H1 (cell line): ENCODE results near the gene FOXN4. TPM values are rescaled to one million over a fixed set of nuclear protein-coding genes. Genes with fewer than 3 reads are reported as not detected.

Experiments
- CTCF ChIA-PET: fragments of 300-600 bp; sonication (Branson Sonifier 250); formaldehyde crosslinking; loops from one replicate; lab custom pipeline; 2021; ENCODE audit not compliant: partially characterized antibody; lab: Charles Lee
- POLR2A ChIA-PET: fragments of 300-600 bp; sonication (Branson Sonifier 250); formaldehyde crosslinking; loops from one replicate; lab custom pipeline; 2021; ENCODE audit warnings: inconsistent platforms; ENCODE audit not compliant: partially characterized antibody; lab: Charles Lee
- DNase-seq, 2 experiments: peaks; one replicate each; pipeline versions ENCODE4 v3.0.0 to v3.0.0-alpha.2; 2010 to 2022; ENCODE audit warnings: low spot score in 2 of 2, low read depth in 1 of 2, mixed read lengths in 1 of 2
- FAIRE-seq: peaks from 2 replicates; lab custom pipeline; 2011; peaks lifted over from hg19 to GRCh38; lab: Jason Lieb, UNC
- H2AFZ ChIP-seq: 2 replicates; pipeline ENCODE4 v1.8.1; 2012; ENCODE audit warnings: low read length, inconsistent platforms
- H2AK5ac ChIP-seq: 2 replicates; pipeline ENCODE4 v1.6.1; 2013; ENCODE audit warnings: low read depth, low read length
- H2BK120ac ChIP-seq: replicated peaks from 2 replicates; pipeline ENCODE3; 2013; ENCODE audit warnings: low read depth, low read length, inconsistent platforms
- H2BK12ac ChIP-seq: 2 replicates; pipeline ENCODE4 v1.6.1; 2013; ENCODE audit warnings: low read depth, low read length
- H2BK15ac ChIP-seq: 2 replicates; pipeline ENCODE4 v1.6.1; 2013; ENCODE audit warnings: low read length
- H2BK20ac ChIP-seq: 2 replicates; pipeline ENCODE4 v1.6.1; 2013; ENCODE audit warnings: low read length
- H2BK5ac ChIP-seq: 2 replicates; pipeline ENCODE4 v1.6.1; 2013; ENCODE audit warnings: low read depth, low read length
- H3K14ac ChIP-seq: 2 replicates; pipeline ENCODE4 v1.6.1; 2013; ENCODE audit warnings: inconsistent platforms; ENCODE audit not compliant: insufficient read length
- H3K18ac ChIP-seq: 2 replicates; pipeline ENCODE4 v1.6.1; 2013; ENCODE audit warnings: low read length; ENCODE audit errors: extremely low read depth
- H3K23ac ChIP-seq: 2 replicates; pipeline ENCODE4 v1.6.1; 2013; ENCODE audit warnings: inconsistent platforms; ENCODE audit not compliant: insufficient read length
- H3K23me2 ChIP-seq: 2 replicates; pipeline ENCODE4 v1.6.1; 2013; ENCODE audit warnings: low read depth, low read length
- H3K27ac ChIP-seq: 2 replicates; pipeline ENCODE4 v1.6.1; 2011; ENCODE audit warnings: low read depth, low read length, inconsistent platforms
- H3K27me3 ChIP-seq, 4 experiments: replicated peaks in 1 of 4; 1 replicate in 1 of 4; 2 replicates in 3 of 4; pipeline versions ENCODE4 v1.6.1 to v1.8.1; 2011 to 2013; ENCODE audit warnings: low read length in 3 of 4, mild to moderate bottlenecking in 3 of 4, inconsistent platforms in 2 of 4, mixed read lengths in 2 of 4, moderate library complexity in 1 of 4; ENCODE audit not compliant: control insufficient read depth in 3 of 4, insufficient read depth in 3 of 4; ENCODE audit errors: extremely low read depth in 1 of 4
- H3K36me3 ChIP-seq, 4 experiments: 2 replicates each; pipeline versions ENCODE4 v1.6.1 to v1.8.1; 2011 to 2013; ENCODE audit warnings: mild to moderate bottlenecking in 4 of 4, low read length in 3 of 4, moderate library complexity in 2 of 4, control low read depth in 1 of 4, inconsistent platforms in 1 of 4; ENCODE audit not compliant: insufficient read depth in 4 of 4, control insufficient read depth in 2 of 4
- H3K4ac ChIP-seq: replicated peaks from 2 replicates; pipeline ENCODE3; 2013; ENCODE audit warnings: low read length, low read depth, mixed read lengths, inconsistent platforms; ENCODE audit not compliant: insufficient read length
- H3K4me1 ChIP-seq, 4 experiments: replicated peaks in 1 of 4; 1 replicate in 1 of 4; 2 replicates in 3 of 4; pipeline versions ENCODE4 v1.6.1 to v1.8.1; 2011 to 2013; ENCODE audit warnings: low read length in 3 of 4, inconsistent platforms in 2 of 4, mixed read lengths in 1 of 4; ENCODE audit not compliant: insufficient read depth in 4 of 4, control insufficient read depth in 3 of 4
- H3K4me2 ChIP-seq, 2 experiments: 2 replicates each; pipeline versions ENCODE4 v1.6.1 to v1.8.1; 2011 to 2013; ENCODE audit warnings: low read depth in 2 of 2, low read length in 2 of 2, control low read depth in 1 of 2, inconsistent platforms in 1 of 2, mild to moderate bottlenecking in 1 of 2; ENCODE audit not compliant: insufficient read depth in 1 of 2
- H3K4me3 ChIP-seq, 4 experiments: fragments of 200-600, 300-600 bp in 1 of 4; sonication (generic), shearing (Covaris generic), sonication (Bioruptor Twin) in 1 of 4; 2 replicates each; pipeline versions ENCODE4 v1.5.1 to v1.8.1; 2011 to 2016; ENCODE audit warnings: low read length in 4 of 4, low read depth in 3 of 4, control low read depth in 2 of 4, inconsistent platforms in 2 of 4, mild to moderate bottlenecking in 2 of 4, mixed read lengths in 1 of 4, moderate library complexity in 1 of 4; ENCODE audit not compliant: insufficient read depth in 2 of 4; ENCODE audit errors: extremely low read depth in 1 of 4
- H3K56ac ChIP-seq: replicated peaks from 2 replicates; pipeline ENCODE3; 2013; ENCODE audit warnings: low read depth, mild to moderate bottlenecking, mixed read lengths, low read length, inconsistent platforms; ENCODE audit not compliant: insufficient read length
- H3K79me1 ChIP-seq: 2 replicates; pipeline ENCODE4 v1.6.1; 2013; ENCODE audit warnings: low read depth, low read length, control low read depth
- H3K79me2 ChIP-seq, 2 experiments: 2 replicates each; pipeline versions ENCODE4 v1.6.1 to v1.8.1; 2012 to 2013; ENCODE audit warnings: low read length in 2 of 2, mild to moderate bottlenecking in 2 of 2, inconsistent platforms in 1 of 2; ENCODE audit not compliant: insufficient read depth in 2 of 2, control insufficient read depth in 1 of 2
- H3K9ac ChIP-seq, 4 experiments: replicated peaks in 1 of 4; 1 replicate in 1 of 4; 2 replicates in 3 of 4; pipeline versions ENCODE4 v1.6.1 to v1.8.1; 2011 to 2013; ENCODE audit warnings: low read depth in 3 of 4, low read length in 3 of 4, control low read depth in 2 of 4, mild to moderate bottlenecking in 2 of 4, moderate library complexity in 2 of 4, inconsistent platforms in 1 of 4; ENCODE audit errors: extremely low read depth in 1 of 4
- H3K9me3 ChIP-seq, 2 experiments: 2 replicates each; pipeline versions ENCODE4 v1.6.1 to v1.8.1; 2012 to 2013; ENCODE audit warnings: mild to moderate bottlenecking in 2 of 2, moderate library complexity in 2 of 2, control low read depth in 1 of 2, inconsistent platforms in 1 of 2, low read depth in 1 of 2, low read length in 1 of 2, mixed read lengths in 1 of 2; ENCODE audit not compliant: insufficient read depth in 2 of 2
- H4K20me1 ChIP-seq, 2 experiments: replicated peaks in 1 of 2; 2 replicates each; pipeline versions ENCODE3 to v1.8.1; 2011 to 2013; ENCODE audit warnings: inconsistent platforms in 2 of 2, low read length in 2 of 2, mild to moderate bottlenecking in 1 of 2; ENCODE audit not compliant: insufficient read depth in 2 of 2, control insufficient read depth in 1 of 2
- H4K5ac ChIP-seq: 2 replicates; pipeline ENCODE4 v1.6.1; 2013; ENCODE audit warnings: low read length, low read depth, mixed read lengths, inconsistent platforms; ENCODE audit not compliant: insufficient read length
- H4K8ac ChIP-seq: 2 replicates; pipeline ENCODE4 v1.8.0; 2013; ENCODE audit warnings: mild to moderate bottlenecking, moderate library complexity, low read length, inconsistent platforms; ENCODE audit not compliant: insufficient read depth; ENCODE audit errors: extremely low read depth
- H4K91ac ChIP-seq: replicated peaks from 2 replicates; pipeline ENCODE3; 2013; ENCODE audit warnings: low read length, mixed read lengths, inconsistent platforms; ENCODE audit not compliant: insufficient read length
- CREB1 ChIP-seq: IDR thresholded peaks from 2 replicates; pipeline ENCODE4 v1.6.1; 2012; ENCODE audit warnings: inconsistent platforms
- EGR1 ChIP-seq: IDR thresholded peaks from 2 replicates; pipeline ENCODE4 v1.6.1; 2011; ENCODE audit warnings: low read depth, low read length, borderline replicate concordance
- EP300 ChIP-seq, 2 experiments: IDR thresholded peaks; 1 replicate in 1 of 2; 2 replicates in 1 of 2; pipeline ENCODE4 v1.6.1; 2011 to 2012; ENCODE audit warnings: low read depth in 2 of 2, low read length in 2 of 2, mild to moderate bottlenecking in 2 of 2, borderline replicate concordance in 1 of 2, inconsistent platforms in 1 of 2, moderate library complexity in 1 of 2
- MAX ChIP-seq: IDR thresholded peaks from 2 replicates; pipeline ENCODE4 v1.6.1; 2012; ENCODE audit warnings: inconsistent platforms
- RBBP5 ChIP-seq: IDR thresholded peaks from 2 replicates; pipeline ENCODE4 v1.7.1; 2012; ENCODE audit warnings: low read depth, mild to moderate bottlenecking, inconsistent platforms, low read length, moderate library complexity, borderline replicate concordance
- RXRA ChIP-seq: IDR thresholded peaks from 2 replicates; pipeline ENCODE4 v1.6.1; 2011; ENCODE audit warnings: low read depth, mild to moderate bottlenecking, low read length, moderate library complexity; ENCODE audit not compliant: insufficient read depth
- SAP30 ChIP-seq: fragments of 300-600 bp; sonication (generic); IDR thresholded peaks from 2 replicates; pipeline ENCODE4 v1.7.1; 2012; ENCODE audit warnings: low read length, moderate library complexity, mild to moderate bottlenecking, inconsistent platforms; ENCODE audit not compliant: insufficient read depth, insufficient replicate concordance
- SUZ12 ChIP-seq: fragments of 200-600 bp; sonication (generic); IDR thresholded peaks from 2 replicates; pipeline ENCODE4 v1.6.1; 2012; ENCODE audit warnings: mild to moderate bottlenecking, inconsistent platforms, low read length, moderate library complexity, mixed read lengths
- WGBS, 2 experiments: shearing (Covaris generic) in 1 of 2; methylation state at CpG; one replicate each; pipeline versions ENCODE4 v1.1.6 to v1.1.7; 2013 to 2015; ENCODE audit warnings: low lambda C conversion rate in 2 of 2, mixed read lengths in 2 of 2, inconsistent platforms in 1 of 2, low coverage in 1 of 2, missing lambda C conversion rate in 1 of 2; ENCODE audit not compliant: insufficient replicate concordance in 2 of 2, insufficient coverage in 1 of 2, insufficient read length in 1 of 2; ENCODE audit errors: extremely low coverage in 1 of 2, missing lambda C conversion rate in 1 of 2; 5-methylcytosine and 5-hydroxymethylcytosine counted together
- polyA plus RNA-seq, 7 experiments: library from polyadenylated mRNA; depleted of rRNA in 3 of 7; stranded (reverse) in 5 of 7; unstranded in 2 of 7; fragments of >200 nt in 5 of 7; fragments of 200-250 nt in 2 of 7; gene quantifications; 1 replicate in 5 of 7; 2 replicates in 1 of 7; 4 replicates in 1 of 7; pipeline versions ENCODE4 v1.2.1 to v1.2.3, GENCODE V29; 2011 to 2013; ENCODE audit warnings: missing spikeins in 2 of 7, mixed read lengths in 2 of 7
- total RNA-seq: library from RNA; stranded (reverse); fragmentation: NEBNext Ultra II Directional; extraction: Animal tissue kit (Norgen Biotek cat#: 25700); gene quantifications from 2 replicates; pipeline ENCODE4 v1.2.1, GENCODE V29; 2021

The FOXN4 gene
- total and polyA plus RNA-seq, 2 of the 8 experiments (the other 6 are each of a cell fraction or from before 2014, with no cell fraction given): 0.26 to 0.29 TPM

GRCh38 chr12:109305547-109305946, 3.5 kb downstream of the FOXN4 start:
- Histone ChIP-seq H3K27ac (no peak overlapping the region), H2BK20ac (no peak overlapping the region), H3K14ac (no peak overlapping the region), H2BK12ac (no peak overlapping the region), H2AFZ (no peak overlapping the region), H2BK15ac (no peak overlapping the region), H4K91ac (no peak overlapping the region), H3K4me2 (no peak overlapping the region), H3K27me3 (peaks cover 6 to 39% (median 29%) of the 10 kb centered on the region in 4 experiments), H3K36me3 (no peaks in the 10 kb centered on the region), H3K4ac (no peak overlapping the region), H3K4me1 (peaks cover 0 to 6% (median under 1%) of the 10 kb centered on the region in 4 experiments; a peak in 2 of 7 replicates), H4K8ac (no peak overlapping the region), H3K18ac (no peak overlapping the region), H2BK5ac (no peak overlapping the region), H4K20me1 (peaks cover 0 to 1% of the 10 kb centered on the region in 2 experiments), H3K9ac (no peak overlapping the region), H2BK120ac (no peak overlapping the region), H3K9me3 (no peaks in the 10 kb centered on the region), H3K23ac (no peak overlapping the region), H3K79me2 (no peaks in the 10 kb centered on the region), H3K56ac (no peak overlapping the region), H2AK5ac (no peak overlapping the region), H3K4me3 (no peak overlapping the region), H3K23me2 (peaks cover 8% of the 10 kb centered on the region; the same call in 1 of the 2 replicates), H3K79me1 (no peaks in the 10 kb centered on the region), H4K5ac (no peak overlapping the region)
- POLR2A ChIA-PET: no interaction called here
- WGBS, 2 experiments: 92% methylated on average over 6 of the region's 6 CpGs; no CpG with 5 or more reads in 1 of the 2 experiments
- FAIRE-seq: no peak
- CTCF ChIA-PET: interaction anchor here (0.8 to 1.7 kb wide), 4 partner anchors 13 to 82 kb away, joined by 3 to 7 read pairs (median 4); no protein-coding TSS in a partner anchor
- no peak for TF ChIP-seq CREB1
- no peak for TF ChIP-seq EP300 (IDR thresholded peaks at IDR 0.05; ENCODE audit: borderline replicate concordance in 1 of 2, low read depth in 2 of 2, low read length in 2 of 2)
- no peak for TF ChIP-seq SUZ12
- TF ChIP-seq RBBP5: no peak
- no peak for TF ChIP-seq EGR1
- no peak for TF ChIP-seq RXRA
- no peak for TF ChIP-seq SAP30
- no peak for TF ChIP-seq MAX
- no peak for DNase-seq
